Measurements from ENCODE around the gene KRTAP1-3.

Gene KRTAP1-3

DNA sequence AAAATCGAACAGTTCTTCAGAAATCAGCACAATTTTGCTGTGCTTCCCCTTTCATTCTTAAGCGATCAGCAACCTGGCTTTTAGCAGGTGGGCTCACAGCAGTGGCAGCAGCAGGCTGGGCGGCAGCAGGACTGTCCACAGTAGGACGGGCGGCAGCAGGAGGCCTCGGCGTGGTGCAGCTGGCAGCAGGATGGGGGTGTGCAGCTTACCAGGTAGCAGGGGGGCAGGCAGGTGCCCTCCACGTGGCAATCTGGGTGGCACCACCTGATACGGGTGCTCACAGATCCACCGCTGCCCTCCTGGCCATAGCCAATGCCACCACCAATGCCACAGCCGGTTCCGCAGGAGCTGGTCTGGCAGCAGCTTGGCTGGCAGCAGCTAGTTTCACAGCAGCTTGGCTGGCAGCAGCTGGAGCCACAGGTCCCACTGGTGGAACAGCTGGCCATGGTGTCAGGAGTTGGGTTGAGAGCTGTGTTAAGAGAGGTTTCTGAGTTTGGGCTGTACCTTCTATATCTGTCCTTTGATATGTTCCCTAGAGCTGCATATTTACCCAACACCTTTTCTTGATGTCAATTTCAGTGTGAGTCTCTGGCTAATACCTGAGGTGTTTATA is 4.9 kb downstream of the KRTAP1-3 start, which contains the start of gene KRTAP1-4:
KRTAP1-4 (minus strand) TSS at position 563 of the 613 bp plus-strand sequence; CDS start at position 446, 117 bp downstream.
- Mint-ChIP-seq H3K9me3 (no peaks in the 10 kb centered on the region), H3K27ac (no peak within 1 kb of the TSS), H3K36me3 (ENCODE audit: low read depth) (no peaks in the 10 kb centered on the region), H3K4me3 (no peak within 1 kb of the TSS), H3K27me3 (peaks cover 19% of the 10 kb centered on the region), H3K4me1 (ENCODE audit: low read depth) (no peaks in the 10 kb centered on the region)

DNA sequence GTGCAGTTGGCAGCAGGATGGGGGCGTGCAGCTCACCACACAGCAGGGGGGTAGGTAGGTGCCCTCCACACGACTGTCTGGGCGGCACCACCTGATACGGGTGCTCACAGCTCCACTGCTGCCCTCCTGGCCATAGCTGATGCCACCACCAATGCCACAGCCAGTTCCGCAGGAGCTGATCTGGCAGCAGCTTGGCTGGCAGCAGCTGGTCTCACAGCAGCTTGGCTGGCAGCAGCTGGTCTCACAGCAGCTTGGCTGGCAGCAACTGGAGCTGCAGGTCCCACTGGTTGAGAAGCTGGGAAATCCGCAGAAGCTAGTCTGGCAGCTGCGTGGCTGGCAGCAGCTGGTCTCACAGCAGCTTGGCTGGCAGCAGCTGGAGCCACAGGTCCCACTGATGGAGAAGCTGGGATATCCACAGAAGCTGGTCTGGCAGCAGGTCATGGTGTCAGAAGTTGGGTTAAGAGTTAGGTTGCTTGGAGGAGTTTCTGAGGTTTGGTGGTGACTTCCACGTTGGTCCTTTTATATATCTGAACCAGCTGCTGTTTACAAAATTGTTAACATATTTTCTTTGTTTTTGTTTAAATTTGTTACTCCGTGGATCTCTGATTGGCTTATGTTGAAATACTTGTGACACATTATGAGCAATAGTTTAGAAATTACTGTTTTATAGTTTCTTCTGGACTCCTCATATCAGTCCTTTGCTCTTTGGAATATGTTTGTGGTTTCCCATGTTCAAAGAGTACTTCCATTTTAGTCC is 7.8 kb downstream of the KRTAP1-3 start, which contains the start of gene KRTAP1-5:
KRTAP1-5 (minus strand) TSS at position 494 of the 757 bp plus-strand sequence; CDS start at position 441, 53 bp downstream.
- peaks cover 10% of the 10 kb centered on the region for H3K27me3 Mint-ChIP-seq
- H3K36me3 Mint-ChIP-seq (ENCODE audit: low read depth) = no peaks in the 10 kb centered on the region
- H3K27ac Mint-ChIP-seq = no peak within 1 kb of the TSS
- H3K4me3 Mint-ChIP-seq = no peak within 1 kb of the TSS
- no peaks in the 10 kb centered on the region for H3K9me3 Mint-ChIP-seq
- H3K4me1 Mint-ChIP-seq (ENCODE audit: low read depth) = no peaks in the 10 kb centered on the region

DNA sequence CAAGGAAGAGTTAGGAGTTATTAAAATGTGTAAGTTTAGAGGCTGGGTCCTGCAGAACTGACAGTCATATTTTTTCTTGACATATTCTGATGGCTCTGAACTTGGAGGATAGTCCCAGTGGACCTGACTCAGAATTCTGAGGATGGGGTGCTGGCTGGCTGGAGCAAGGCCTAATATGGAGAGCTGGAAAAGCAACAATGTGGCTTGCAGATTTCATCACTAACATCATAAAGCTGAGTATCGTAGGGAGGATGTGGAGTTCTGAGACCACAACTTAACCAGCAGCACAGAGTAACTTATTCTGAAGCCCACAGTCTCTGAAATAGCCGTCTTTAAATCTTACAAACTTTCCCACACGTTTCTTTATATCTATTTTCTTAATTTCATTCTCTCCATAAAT is 10.0 kb downstream of the KRTAP1-3 start:
- Mint-ChIP-seq H3K9me3 (no peaks in the 10 kb centered on the region), H3K27me3 (peaks cover 6% of the 10 kb centered on the region), H3K4me1 (ENCODE audit: low read depth) (no peaks in the 10 kb centered on the region), H3K4me3 (no peak overlapping the region), H3K27ac (no peak overlapping the region), H3K36me3 (ENCODE audit: low read depth) (no peaks in the 10 kb centered on the region)

DNA sequence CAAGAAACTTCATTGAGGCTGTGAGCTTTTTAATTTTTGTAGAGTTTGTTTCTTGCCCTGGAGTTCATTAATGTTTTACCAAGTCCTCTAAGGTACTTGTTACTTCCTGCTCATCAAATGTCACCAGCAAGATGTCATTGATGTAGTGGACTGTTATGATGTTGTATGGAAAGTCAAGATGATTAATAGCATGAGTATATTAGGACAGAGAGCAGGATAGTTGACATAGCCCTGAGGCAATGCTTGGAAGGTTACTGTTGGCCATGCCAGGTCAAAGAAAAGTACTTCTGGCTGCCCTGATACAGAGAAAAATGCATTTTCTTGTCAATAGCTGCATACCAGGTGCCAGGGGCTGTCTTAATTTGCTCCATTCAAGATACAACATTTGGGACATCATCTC is 14.3 kb downstream of the KRTAP1-3 start:
- Mint-ChIP-seq H3K9me3 (no peaks in the 10 kb centered on the region), H3K36me3 (ENCODE audit: low read depth) (no peaks in the 10 kb centered on the region), H3K4me3 (no peak overlapping the region)

DNA sequence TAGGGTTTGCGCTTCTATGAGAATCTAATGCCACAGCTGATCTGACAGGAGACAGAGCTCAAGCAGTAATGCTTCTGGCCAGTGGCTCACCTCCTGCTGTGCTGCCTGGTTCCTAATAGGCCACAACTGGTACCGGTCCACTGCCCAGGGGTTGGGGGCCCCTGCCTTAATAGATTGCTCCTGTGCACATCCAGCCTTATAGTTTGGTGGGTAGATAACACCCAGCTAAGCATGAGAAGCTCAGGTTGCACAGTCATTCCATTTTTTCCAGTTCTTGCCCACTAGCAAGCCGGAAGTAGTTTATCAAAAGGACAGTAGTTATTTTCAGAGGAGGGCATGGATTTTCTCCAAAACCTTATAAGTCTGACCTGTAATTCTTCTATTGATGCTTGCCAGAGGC is 15.3 kb downstream of the KRTAP1-3 start:
- Mint-ChIP-seq H3K36me3 (ENCODE audit: low read depth) (no peaks in the 10 kb centered on the region), H3K9me3 (no peaks in the 10 kb centered on the region), H3K27ac (no peak overlapping the region), H3K4me3 (no peak overlapping the region), H3K27me3 (peaks cover 6% of the 10 kb centered on the region), H3K4me1 (ENCODE audit: low read depth) (no peaks in the 10 kb centered on the region)

More for the DNA sequence above, 14.3 kb downstream of the KRTAP1-3 start:
- Mint-ChIP-seq H3K4me1 (ENCODE audit: low read depth) (no peaks in the 10 kb centered on the region), H3K27ac (no peak overlapping the region), H3K27me3 (peaks cover 6% of the 10 kb centered on the region)

DNA sequence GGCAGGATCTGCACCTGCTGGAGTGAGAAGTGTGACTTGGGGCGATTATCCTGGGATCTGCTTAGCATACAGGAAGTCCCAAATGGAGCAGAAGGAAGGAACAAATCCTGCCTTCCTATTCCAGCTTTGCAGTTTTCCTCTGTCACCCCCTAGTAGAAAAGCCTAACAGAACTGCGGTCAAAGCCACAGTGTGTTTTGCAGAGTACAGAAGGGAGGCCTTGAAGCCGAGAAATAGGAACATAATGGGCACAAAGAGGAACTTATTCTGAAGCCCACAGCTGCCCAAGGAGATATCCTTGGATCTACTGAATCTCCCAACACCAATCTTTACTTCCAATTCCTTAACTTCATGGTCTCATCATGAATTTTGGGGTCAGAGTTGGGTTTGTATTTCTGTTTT is 16.1 kb downstream of the KRTAP1-3 start:
- no peak overlapping the region for H3K27ac Mint-ChIP-seq
- H3K4me1 Mint-ChIP-seq (ENCODE audit: low read depth) = no peaks in the 10 kb centered on the region
- H3K9me3 Mint-ChIP-seq = no peaks in the 10 kb centered on the region
- H3K4me3 Mint-ChIP-seq = no peak overlapping the region
- H3K36me3 Mint-ChIP-seq (ENCODE audit: low read depth) = no peaks in the 10 kb centered on the region
- peaks cover 6% of the 10 kb centered on the region for H3K27me3 Mint-ChIP-seq

DNA sequence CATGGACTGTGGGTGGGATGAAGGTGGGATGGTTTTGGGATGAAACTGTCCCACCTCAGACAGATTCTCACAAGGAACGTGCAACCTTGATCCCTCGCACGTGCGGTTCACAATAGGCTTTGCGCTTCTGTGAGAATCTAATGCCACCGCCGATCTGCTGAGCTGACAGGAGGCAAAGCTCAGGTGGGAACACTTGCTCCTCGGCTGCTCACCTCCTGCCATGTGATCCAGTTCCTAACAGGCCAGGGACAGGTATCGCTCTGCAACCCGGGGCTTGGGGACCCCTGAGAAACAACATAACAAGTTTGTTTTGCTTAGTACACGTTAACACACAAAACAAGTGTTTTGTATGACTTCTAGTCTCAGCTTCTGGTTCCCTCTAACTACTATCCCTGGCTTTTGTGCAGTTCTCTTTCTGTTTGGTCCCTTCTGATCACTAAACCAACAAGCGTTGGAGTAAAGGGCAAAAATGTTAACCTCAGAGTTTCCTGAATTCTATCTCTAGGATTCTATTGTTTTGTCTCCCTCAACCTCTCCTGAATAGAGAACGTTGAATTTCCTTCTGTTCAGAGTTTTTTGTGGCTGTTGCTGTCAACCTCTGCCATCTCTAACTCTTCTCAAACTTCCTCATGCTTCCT is 18.0 kb downstream of the KRTAP1-3 start:
- Mint-ChIP-seq H3K27me3 (peaks cover 6% of the 10 kb centered on the region), H3K4me3 (no peak overlapping the region), H3K36me3 (ENCODE audit: low read depth) (no peaks in the 10 kb centered on the region), H3K27ac (no peak overlapping the region), H3K4me1 (ENCODE audit: low read depth) (no peaks in the 10 kb centered on the region), H3K9me3 (no peaks in the 10 kb centered on the region)

DNA sequence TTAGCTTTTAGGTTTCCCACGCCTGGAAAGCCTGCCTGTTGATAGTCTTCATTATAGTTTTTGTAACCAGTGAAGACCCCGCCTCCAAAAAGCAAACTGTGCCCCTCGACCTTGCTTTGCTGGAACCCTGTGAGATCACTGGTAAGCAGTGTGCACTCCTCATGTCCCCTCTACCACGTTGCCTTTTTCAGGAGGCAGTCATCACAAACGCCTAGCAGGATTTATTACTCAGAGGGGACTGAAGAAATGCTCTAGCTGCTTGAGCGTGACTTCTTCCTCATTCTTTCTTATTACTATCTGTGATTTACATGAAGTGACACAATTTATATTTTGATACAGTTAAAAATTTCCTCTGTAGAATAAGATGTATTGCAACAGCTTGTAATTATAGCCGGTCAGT is 19.2 kb downstream of the KRTAP1-3 start:
- Mint-ChIP-seq H3K9me3 (no peaks in the 10 kb centered on the region), H3K4me3 (no peak overlapping the region), H3K36me3 (ENCODE audit: low read depth) (no peaks in the 10 kb centered on the region), H3K4me1 (ENCODE audit: low read depth) (no peaks in the 10 kb centered on the region), H3K27me3 (peaks cover 6% of the 10 kb centered on the region), H3K27ac (no peak overlapping the region)

DNA sequence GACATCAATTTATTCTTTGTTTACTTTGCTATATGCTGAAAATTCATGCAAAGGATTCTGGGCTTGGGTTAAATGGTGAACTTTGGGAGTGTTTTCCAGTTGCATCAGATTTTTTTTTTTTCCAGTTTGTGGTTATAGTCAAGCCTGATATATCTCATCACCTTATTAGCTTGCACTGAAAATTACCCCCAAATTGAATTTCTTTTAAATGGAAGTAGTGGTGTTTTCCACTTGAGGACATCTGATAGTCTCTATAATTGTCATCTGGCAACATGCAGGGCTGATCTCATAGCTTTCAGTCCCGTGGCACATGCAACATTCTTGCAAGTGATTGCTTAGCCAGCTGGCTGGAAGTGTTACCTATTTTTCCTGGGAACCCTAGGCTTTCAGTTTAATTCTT is 21.1 kb downstream of the KRTAP1-3 start:
- Mint-ChIP-seq H3K36me3 (ENCODE audit: low read depth) (no peaks in the 10 kb centered on the region), H3K4me3 (no peak overlapping the region)

DNA sequence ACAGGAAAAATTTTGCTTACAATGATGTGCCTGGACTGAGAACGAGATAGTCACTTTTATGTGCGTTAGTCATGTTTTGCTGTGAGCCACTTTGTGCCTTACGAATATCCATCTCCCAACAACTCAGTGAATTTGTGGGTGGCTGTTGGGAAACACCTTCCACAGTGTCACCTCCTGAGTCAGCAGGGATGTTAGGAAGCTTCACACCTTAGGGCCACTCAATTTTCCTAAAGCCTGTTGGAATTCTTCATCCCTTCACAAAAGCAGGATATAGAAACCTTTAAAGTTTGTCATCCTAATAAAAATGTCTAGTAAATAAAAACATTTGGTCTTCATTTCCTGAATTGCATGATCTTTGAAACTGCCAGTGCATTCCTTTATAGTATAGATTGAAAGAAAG is 21.5 kb downstream of the KRTAP1-3 start:
- Mint-ChIP-seq H3K4me3 (no peak overlapping the region), H3K9me3 (no peaks in the 10 kb centered on the region), H3K4me1 (ENCODE audit: low read depth) (no peaks in the 10 kb centered on the region), H3K27ac (no peak overlapping the region), H3K27me3 (peaks cover 6% of the 10 kb centered on the region), H3K36me3 (ENCODE audit: low read depth) (no peaks in the 10 kb centered on the region)

More for the DNA sequence above, 21.1 kb downstream of the KRTAP1-3 start:
- Mint-ChIP-seq H3K27ac (no peak overlapping the region), H3K9me3 (no peaks in the 10 kb centered on the region), H3K27me3 (peaks cover 6% of the 10 kb centered on the region), H3K4me1 (ENCODE audit: low read depth) (no peaks in the 10 kb centered on the region)

DNA sequence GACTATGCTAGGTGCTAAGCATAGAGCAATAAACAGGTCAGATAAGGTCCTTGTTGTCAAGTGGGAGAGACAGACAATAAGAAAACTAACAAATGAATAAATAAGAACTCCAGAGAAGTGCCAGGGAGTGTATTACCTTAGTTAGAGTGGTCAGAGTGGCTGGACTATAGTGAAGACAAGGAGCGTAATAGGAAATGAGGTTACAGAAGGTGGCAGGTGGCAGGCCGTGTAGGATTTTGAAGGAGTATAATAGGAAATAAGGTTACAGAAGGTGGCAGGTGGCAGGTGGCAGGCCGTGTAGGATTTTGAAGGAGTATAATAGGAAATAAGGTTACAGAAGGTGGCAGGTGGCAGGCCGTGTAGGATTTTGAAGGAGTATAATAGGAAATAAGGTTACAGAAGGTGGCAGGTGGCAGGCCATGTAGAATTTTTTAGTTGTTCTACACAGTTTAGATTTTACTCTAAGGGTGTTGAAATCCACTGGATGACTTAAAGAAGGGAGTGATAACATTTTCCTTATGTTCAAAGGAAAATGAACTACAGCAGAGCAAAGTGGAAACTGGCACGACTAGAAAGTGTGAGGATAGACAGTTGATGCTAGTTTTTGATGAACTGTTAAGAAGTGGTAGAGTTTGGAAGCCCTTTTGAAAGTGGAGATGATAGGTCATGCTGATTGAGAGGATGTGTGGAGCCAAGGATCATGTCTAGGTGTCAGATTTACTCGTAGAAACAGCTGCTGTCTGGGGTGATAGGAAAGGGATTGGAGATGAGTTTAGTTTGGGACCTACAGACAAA is 22.2 kb downstream of the KRTAP1-3 start:
- Mint-ChIP-seq H3K27ac (no peak overlapping the region), H3K27me3 (peaks cover 6% of the 10 kb centered on the region), H3K9me3 (no peaks in the 10 kb centered on the region), H3K4me3 (no peak overlapping the region), H3K4me1 (ENCODE audit: low read depth) (no peaks in the 10 kb centered on the region), H3K36me3 (ENCODE audit: low read depth) (no peaks in the 10 kb centered on the region)

DNA sequence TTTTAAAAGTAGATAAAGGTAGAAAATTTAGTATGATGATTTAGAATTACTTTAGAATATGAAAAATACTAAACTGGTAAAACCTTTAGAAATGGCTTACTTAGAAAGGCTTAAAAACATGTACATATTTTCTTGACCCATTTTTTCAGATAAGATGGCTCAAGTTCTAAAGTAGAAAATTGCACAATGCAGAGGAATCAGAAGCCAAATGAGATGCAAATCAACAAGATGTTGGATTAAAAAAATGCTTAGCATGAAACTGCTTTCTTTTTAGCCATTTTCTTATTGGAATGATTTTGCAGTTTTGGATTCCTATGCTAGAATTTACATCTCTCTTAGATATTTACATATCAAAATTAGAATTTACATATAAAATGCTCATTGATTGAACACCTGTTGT is 24.2 kb downstream of the KRTAP1-3 start:
- Mint-ChIP-seq H3K9me3 (no peaks in the 10 kb centered on the region), H3K36me3 (ENCODE audit: low read depth) (no peaks in the 10 kb centered on the region), H3K4me1 (ENCODE audit: low read depth) (no peaks in the 10 kb centered on the region), H3K27ac (no peak overlapping the region), H3K27me3 (peaks cover 1% of the 10 kb centered on the region), H3K4me3 (no peak overlapping the region)

DNA sequence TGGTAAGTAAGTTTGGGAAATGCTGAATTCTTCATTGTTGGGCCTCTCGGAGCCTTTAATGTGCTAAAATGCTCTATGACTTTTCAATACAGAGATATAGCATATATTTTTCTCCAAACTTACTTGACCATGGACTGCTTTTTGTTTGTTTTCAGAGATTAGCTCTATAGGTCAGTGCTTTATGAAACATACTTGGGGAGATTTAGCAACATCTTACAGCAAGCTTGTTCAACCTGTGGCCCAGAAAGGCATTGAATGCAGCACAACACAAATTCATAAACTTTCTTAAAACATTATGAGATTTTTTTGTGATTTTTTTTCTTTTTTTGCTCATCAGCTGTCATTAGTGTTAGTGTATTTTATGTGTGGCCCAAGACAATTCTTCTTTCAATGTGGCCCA is 24.7 kb downstream of the KRTAP1-3 start:
- Mint-ChIP-seq H3K4me3 (no peak overlapping the region), H3K27ac (no peak overlapping the region), H3K27me3 (no peaks in the 10 kb centered on the region), H3K9me3 (no peaks in the 10 kb centered on the region), H3K36me3 (ENCODE audit: low read depth) (no peaks in the 10 kb centered on the region), H3K4me1 (ENCODE audit: low read depth) (no peaks in the 10 kb centered on the region)

DNA sequence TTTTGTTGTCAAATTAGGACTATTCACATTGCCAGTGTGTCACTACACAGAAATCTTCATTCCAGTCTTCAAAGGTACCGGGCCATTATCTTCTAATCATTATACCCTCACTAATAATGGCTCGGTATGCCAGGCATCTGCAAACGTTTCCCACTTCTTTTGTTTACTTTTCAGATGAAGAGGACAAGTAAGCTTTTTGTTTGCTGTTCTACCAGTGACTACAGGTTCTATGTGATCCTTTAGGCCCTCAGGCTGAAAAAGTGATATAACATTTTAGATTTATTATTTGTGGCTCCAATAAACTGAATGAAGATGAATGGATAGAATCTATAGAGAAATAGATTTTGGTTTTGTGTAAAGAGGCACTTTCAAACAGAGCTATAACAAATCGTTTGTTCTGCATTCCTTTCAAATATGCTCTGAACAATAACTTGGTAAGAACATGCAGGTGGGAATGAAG is 25.3 kb downstream of the KRTAP1-3 start:
- H3K27ac Mint-ChIP-seq = no peak overlapping the region
- no peaks in the 10 kb centered on the region for H3K36me3 Mint-ChIP-seq (ENCODE audit: low read depth)
- H3K4me3 Mint-ChIP-seq = no peak overlapping the region
- H3K4me1 Mint-ChIP-seq (ENCODE audit: low read depth) = no peaks in the 10 kb centered on the region
- H3K9me3 Mint-ChIP-seq = no peaks in the 10 kb centered on the region
- H3K27me3 Mint-ChIP-seq = no peaks in the 10 kb centered on the region
